GM19324 (cell line): ENCODE results near the gene VIPR2.
"Not testable (repeated sequence)": the region's sequence is repeated elsewhere in the genome, so short reads cannot be mapped to it uniquely, and the experiment has no call there.

Experiments
- ATAC-seq: cut with Tn5 transposase; IDR thresholded peaks from one replicate; pipeline ENCODE4 v1.9.1; 2021; ENCODE audit warnings: mild to moderate bottlenecking, moderate library complexity; ENCODE audit not compliant: unreplicated experiment, low FRiP score

Gene VIPR2

DNA sequence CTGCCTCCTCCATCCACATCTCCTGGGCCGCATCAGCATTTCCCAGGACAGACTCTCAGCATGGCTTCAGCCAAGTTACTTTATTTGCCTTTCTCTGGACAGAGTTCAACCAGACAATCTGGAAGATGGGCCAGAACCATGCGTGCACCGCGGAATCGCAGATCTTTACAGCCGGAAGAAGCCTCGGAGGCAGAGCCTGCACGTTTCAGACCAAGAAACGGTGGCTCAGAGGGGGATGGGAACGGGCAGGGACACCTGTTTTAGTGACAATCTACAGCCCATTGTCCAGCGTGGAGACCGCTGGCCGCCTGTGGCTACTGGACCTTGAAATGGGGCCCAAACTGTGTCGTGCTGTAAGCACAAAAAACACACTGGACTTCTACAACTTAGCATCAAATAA is 3.5 kb downstream of the VIPR2 start:
- no peak for ATAC-seq

DNA sequence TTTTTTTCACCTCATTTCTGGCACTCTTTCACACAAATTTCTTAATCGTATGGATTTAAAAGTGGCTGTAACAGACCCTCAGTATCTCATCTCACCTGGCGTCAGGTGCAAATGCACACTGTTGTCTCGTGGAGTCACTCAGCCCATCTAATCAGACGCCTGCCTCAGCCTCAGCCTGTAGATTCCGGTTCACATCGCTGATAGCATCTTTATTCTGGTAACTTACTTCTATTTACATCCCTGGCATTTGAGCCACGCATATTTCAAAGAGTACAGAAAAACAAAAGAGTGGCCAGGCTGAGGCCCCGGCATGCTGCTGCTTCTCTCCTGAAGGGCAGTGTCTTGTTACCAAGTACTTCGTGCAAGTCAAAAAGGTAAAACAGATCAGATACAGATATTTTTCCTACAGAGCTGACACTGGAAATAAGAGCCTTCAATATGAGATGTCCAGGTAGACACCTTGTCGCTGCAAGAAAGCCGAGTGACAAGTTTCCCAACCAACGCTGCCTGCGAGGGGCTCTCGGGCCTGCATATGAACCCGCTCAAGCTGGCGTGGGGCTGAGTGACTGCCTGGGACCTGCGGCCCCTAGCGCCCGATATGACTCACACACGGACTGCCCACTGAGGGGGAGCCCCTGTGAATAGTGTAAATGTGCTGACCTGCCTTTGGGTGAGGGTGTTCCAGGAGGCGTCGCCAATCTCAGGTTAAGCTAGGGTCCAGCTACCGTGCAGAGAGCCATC is 4.3 kb downstream of the VIPR2 start:
- no peak for ATAC-seq

DNA sequence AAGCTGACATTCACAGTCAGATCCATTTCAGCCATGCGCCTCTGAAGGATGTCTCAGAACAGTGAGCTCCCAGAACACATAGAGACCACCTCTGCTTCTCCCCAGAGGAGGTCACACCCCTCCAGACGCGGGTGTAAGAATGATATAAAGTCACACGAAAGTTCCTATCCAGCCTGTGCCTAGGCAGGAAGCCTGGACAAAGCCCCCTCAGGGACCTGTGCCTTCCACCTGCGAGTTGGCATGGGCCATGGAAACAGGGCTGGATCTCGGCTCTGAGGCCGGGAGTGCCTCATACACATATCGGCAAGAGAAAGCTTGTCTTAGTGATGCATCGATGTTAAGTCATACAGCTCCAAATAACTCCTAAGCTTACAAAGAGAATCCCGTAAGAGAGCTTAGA is 5.0 kb downstream of the VIPR2 start:
- ATAC-seq = no peak

DNA sequence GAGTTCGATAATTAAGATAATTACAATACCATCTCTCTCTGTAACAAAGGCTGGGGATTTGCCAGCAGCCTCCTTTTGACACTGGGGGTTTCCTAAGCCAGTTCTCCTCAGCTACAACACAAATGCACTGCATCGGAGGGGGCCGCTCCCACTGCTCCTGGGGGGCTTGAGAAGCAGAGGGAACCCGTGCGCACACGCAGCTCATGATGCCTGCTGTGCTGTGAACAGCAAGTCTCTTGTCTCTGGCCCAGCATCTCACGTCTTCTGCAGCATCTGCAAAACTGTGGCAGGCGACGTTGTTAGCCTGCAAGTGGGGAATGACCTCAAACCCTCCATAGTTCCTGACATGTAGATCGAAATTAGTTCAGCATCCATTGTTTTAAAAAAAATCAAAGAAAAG is 5.5 kb downstream of the VIPR2 start:
- no peak for ATAC-seq

DNA sequence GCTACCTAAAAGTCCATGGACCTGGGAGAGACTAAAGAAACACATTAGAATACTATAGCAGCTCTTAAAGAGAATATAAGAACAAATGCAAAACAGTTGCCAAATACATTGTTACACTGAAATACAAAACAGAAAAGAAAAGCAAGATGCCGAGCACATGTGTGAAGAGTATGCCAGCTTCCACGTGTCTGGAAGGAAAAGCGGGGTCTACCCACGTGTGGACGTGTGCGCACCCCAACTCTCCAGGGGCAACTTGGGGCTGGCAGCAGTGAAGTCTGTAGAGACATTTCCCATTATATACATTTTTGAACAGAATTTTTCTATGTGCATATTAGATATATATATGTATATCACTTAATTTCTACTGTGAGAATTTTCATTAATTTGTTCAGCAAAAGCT is 6.2 kb downstream of the VIPR2 start:
- no peak for ATAC-seq

DNA sequence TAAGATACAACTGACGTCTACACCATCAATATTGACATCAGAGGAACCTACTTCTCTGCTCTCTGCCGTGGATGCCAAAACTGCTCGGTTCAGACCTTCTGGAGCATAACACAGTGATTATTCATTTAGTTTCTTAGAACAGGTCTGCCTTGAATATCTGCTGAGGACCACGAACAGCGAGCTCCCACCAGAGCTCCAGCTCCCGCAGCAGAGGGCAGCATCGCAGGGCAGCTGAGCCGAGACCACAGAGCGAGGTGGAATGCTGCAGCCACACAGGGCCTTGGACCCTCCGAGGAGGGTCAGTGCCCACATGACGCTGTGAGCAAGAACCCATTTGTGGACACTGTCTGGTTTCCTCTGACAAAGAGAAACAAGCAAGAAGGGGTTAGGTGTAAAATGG is 6.8 kb downstream of the VIPR2 start:
- no peak for ATAC-seq

- no peak for ATAC-seq
These were observed 7.8 kb downstream of the VIPR2 start for GRCh38 chr7:159136846-159137245.

GRCh38 chr7:159136442-159136841 is 8.2 kb downstream of the VIPR2 start:
- ATAC-seq = no peak

GRCh38 chr7:159136013-159136412 is 8.7 kb downstream of the VIPR2 start:
- no peak for ATAC-seq

DNA sequence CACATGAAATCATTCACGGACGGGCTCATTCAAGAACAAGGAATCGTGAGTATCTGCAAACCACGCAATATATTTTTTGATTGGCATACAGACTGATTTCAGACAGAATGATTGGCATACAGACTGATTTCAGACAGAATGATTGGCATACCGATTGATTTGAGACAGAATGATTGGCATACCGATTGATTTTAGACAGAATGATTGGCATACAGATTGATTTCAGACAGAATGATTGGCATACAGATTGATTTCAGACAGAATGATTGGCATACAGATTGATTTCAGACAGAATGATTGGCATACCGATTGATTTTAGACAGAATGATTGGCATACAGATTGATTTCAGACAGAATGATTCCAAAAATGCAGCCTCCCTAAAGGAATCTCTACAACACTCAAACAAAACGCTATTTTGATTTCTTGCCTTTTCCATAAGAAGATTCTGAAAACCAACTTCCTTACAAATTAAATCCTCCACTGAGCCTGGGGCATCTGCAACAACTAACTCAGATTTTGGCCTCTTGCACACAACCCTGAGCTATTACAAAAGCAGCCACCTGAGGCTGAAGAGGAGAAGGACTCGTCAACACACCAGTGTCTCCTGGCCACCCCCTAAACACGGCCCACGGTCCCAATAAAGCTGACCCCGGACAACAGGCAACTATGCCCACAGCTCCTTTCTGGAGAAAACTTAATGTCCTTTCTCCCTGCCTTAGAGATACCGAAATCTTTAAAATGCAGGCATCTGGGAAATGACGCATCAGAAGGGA is 11.8 kb downstream of the VIPR2 start:
- ATAC-seq = not testable (repeated sequence)

DNA sequence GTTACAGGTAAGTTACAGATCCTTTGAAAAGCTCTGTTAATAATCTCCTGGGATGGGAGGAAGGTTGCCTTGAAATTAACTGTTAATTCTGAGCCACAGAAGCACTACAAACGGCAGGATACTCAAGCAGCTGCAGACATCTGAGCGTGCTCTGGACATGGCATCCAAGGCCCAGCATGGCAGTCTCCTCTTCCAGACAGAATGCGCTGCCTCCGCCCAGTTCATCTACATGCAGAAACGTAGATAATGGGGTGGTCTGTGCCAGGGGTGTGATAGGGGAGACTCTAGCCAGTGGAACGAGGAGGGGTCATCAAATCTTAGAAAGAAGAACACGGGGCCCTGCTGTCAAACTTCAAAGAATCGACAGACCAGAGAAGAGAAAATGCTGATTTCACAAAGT is 13.8 kb downstream of the VIPR2 start:
- ATAC-seq = no peak

DNA sequence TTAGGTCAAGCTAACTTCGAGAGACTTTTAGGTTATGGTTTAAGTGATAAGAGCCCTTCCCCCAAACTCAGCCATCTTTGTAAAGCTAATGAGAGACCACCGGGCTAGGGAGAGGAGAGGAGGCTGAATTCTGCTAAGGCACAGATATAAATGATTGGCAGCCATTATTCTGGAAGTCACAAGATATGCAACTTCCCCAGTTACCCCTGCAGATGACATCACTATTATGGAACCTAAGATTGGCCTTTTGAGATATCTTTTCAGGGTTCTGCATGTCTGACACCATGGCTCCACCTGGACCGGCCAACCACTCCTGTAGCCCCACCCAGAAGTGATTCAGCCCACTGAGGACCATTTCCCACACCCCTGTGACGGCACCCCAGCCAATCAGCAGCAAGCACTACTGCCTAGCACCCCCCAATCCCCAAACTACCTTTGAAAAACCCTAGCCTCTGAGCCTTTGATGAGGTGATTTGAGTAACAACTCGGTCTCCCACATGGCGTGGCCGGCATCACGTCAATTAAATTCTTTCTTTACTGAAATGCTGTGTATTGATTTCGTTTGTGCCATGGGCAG is 14.4 kb downstream of the VIPR2 start:
- no peak for ATAC-seq

GRCh38 chr7:159128767-159129166 is 15.9 kb downstream of the VIPR2 start:
- ATAC-seq = no peak

DNA sequence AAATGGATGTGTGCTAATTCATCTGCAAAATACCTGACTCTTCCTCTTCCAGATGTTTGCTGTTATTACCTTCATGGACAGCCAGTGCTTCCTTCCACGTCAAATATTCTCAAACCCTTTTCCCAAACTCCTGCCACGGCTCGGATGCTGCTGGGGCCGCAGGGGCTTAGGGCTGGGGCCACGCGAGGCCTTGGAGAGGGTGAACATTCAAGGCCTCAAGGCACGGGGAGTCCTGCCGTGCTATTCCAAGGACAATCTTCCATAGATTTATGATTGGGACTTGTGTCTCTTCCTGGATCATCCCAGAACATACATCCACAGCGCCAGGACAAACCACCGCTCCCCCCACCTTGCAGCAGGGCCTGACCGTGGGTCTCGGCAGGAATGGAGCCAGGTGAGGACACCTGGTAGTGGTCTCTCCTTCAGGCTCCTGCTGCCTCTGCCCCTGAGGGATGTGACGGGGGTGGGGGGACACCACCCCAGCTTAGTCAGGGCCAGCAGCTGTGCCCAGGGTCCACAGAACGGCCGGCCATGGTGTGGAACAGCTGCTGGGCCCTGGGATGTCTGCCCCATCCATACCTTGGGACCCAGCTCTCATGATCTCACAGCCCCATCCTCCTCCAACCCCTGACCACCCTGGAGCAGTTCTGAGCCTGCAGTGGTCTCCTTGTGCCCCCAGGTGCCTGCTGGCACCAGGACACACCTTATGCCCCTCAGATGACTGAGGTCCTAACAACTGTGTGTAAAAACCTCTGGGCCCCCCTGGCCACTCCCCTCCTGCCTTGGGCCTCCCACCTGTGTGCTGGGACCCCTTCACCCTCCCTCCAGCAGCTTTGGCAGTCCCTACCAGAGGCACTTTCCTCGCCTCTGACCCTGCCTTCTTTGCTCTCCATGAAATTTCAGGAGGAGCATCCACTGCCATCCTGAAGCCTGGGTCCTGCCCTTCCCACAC is 16.7 kb downstream of the VIPR2 start:
- no peak for ATAC-seq

GRCh38 chr7:159126311-159127260 is 18.1 kb downstream of the VIPR2 start:
- no peak for ATAC-seq

DNA sequence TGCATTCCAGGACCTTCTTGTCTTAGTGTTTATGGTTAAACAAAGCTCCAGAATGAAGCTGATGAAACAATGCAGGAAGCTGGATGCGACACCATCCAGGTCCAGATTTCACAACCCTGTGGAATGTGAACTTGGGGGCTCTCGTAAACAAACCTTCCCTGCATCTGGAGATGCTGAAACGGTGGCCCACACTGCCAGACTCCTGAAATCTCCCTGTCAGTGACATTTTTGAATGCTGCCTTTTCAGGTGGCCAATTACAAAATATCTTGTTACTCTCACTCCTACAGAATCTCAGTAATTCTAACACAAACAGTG is 18.8 kb downstream of the VIPR2 start:
- no peak for ATAC-seq

DNA sequence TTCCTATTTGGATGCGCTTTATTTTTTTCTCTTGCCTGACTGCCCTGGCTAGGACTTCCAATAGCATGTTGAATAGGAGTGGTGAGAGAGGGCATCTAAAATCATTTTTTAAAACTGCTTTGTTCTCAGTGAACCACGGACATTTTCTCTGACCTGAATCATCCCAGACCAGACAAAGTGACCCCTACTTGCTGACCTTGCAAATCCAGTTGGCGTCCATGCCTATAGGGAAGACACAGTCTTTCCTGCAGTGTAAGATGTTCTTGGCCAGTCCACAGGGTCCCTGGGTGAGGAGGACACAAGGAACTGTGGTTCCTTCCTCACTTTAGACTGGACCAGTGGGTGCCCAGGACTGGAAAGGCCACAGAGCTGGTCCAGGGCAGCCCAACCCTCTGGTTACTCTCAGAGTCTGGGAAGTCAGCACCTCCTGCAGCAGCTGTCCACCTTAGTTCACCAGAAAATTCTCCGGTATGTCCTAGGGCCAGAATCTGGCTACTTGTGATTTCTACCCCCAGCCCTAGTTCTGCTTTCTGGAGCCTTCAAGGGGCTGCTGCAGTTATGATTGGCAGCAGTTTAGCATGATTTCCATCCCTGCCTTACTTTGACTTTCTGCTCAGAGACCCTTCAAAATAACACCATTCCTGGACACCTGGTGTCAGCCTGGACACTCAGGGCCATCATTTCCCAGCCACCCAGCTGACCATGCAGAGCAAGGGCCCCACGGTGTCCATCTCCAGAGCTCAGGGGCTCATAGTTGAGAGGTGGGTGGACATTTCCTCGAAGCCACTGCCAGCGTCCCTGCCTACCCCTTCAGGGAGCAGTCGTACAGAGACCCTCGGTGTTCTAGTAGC is 19.3 kb downstream of the VIPR2 start:
- no peak for ATAC-seq

GRCh38 chr7:159123793-159124192 is 20.9 kb downstream of the VIPR2 start:
- ATAC-seq = not testable (repeated sequence)

DNA sequence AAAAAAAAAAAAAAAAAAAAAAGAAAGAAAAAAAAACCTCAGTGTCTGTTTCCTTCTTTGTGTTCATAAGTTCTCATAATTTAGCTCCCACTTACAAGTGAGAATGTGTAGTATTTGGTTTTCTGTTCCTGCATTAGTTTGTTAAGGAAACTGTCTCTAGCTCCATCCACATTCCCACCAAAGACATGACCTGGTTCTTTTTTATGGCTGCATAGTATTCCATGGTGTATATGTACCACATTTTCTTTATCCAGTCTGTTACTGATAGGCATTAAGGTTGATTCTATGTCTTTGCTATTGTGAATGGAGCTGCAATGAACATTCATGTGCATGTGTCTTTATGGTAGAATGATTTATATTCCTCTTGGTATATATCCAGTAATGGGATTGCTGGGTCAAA is 21.4 kb downstream of the VIPR2 start:
- ATAC-seq = not testable (repeated sequence)
